Activated CD4-positive, alpha-beta memory T cell treated with anti-CD3 and anti-CD28 coated beads, Interleukin-2, amount 10 ng/mL, durations not matched to agents 7 days and 5 days (primary cell): ENCODE measurements around the gene SLC38A5. TPM values are rescaled to one million over a fixed set of nuclear protein-coding genes. Genes with fewer than 3 reads are reported as not detected.
"Not testable (repeated sequence)": the region's sequence is repeated elsewhere in the genome, so short reads cannot be mapped to it uniquely, and the experiment has no call there.

Experiments used
- CTCF ChIA-PET: fragments of 350-600 bp; sonication (Branson Sonifier 250); formaldehyde crosslinking; loops from one replicate; lab custom pipeline; 2021; ENCODE audit warnings: antibody characterized with exemption, inconsistent platforms; lab: Charles Lee
- POLR2A ChIA-PET: fragments of 350-600 bp; sonication (Branson Sonifier 250); formaldehyde crosslinking; loops from one replicate; lab custom pipeline; 2021; ENCODE audit warnings: antibody characterized with exemption; lab: Charles Lee
- DNase-seq: peaks from one replicate; pipeline ENCODE4 v3.0.0-alpha.2; 2020
- H3K27ac Mint-ChIP-seq: one replicate; pipeline ENCODE4 v1.8.0; 2021; ENCODE audit warnings: mild to moderate bottlenecking, mixed read lengths
- H3K27me3 Mint-ChIP-seq: one replicate; pipeline ENCODE4 v1.8.0; 2021; ENCODE audit warnings: mixed read lengths
- H3K36me3 Mint-ChIP-seq: one replicate; pipeline ENCODE4 v1.8.0; 2021; ENCODE audit warnings: low read depth, mixed read lengths
- H3K4me1 Mint-ChIP-seq: one replicate; pipeline ENCODE4 v1.8.0; 2021; ENCODE audit warnings: mixed read lengths
- H3K4me3 Mint-ChIP-seq: one replicate; pipeline ENCODE4 v1.8.0; 2021; ENCODE audit warnings: mild to moderate bottlenecking, mixed read lengths
- H3K9me3 Mint-ChIP-seq: one replicate; pipeline ENCODE4 v1.8.0; 2021; ENCODE audit warnings: mixed read lengths
- total RNA-seq, 2 experiments: library from RNA; stranded (reverse); gene quantifications; one replicate each; pipeline ENCODE4 v1.2.3, GENCODE V29; 2021

The SLC38A5 gene
- total RNA-seq, 2 experiments from 2014 or later: 76.4 to 82.4 TPM

GRCh38 chrX:48461830-48462229 is 8.2 kb downstream of the SLC38A5 start:
- Mint-ChIP-seq H3K27ac (no peak overlapping the region), H3K4me3 (no peak overlapping the region), H3K9me3 (no peaks in the 10 kb centered on the region), H3K27me3 (no peaks in the 10 kb centered on the region), H3K36me3 (peaks cover 59% of the 10 kb centered on the region), H3K4me1 (peaks cover 33% of the 10 kb centered on the region)
- no peak for DNase-seq
- ChIA-PET CTCF (interaction anchor here (0.9 kb wide), 1 partner anchor 12 kb away, joined by 3 read pairs; no protein-coding TSS in a partner anchor), POLR2A (interaction anchor here (1.0 kb wide), 1 partner anchor 61 kb away, joined by 3 read pairs; no protein-coding TSS in a partner anchor)

GRCh38 chrX:48460606-48461005 is 9.5 kb downstream of the SLC38A5 start:
- peaks cover 48% of the 10 kb centered on the region for H3K36me3 Mint-ChIP-seq
- POLR2A ChIA-PET: no interaction called here
- CTCF ChIA-PET: no interaction called here
- no peaks in the 10 kb centered on the region for H3K9me3 Mint-ChIP-seq
- H3K27me3 Mint-ChIP-seq: no peaks in the 10 kb centered on the region
- DNase-seq: no peak
- no peak overlapping the region for H3K27ac Mint-ChIP-seq
- peaks cover 23% of the 10 kb centered on the region for H3K4me1 Mint-ChIP-seq
- no peak overlapping the region for H3K4me3 Mint-ChIP-seq

GRCh38 chrX:48460031-48460430 is 10.0 kb downstream of the SLC38A5 start:
- Mint-ChIP-seq H3K36me3 (peaks cover 42% of the 10 kb centered on the region), H3K27ac (no peak overlapping the region), H3K4me1 (peaks cover 17% of the 10 kb centered on the region), H3K9me3 (no peaks in the 10 kb centered on the region), H3K4me3 (no peak overlapping the region), H3K27me3 (no peaks in the 10 kb centered on the region)
- POLR2A ChIA-PET: no interaction called here
- no peak for DNase-seq
- CTCF ChIA-PET: no interaction called here

- H3K4me1 Mint-ChIP-seq: peaks cover 14% of the 10 kb centered on the region
- peaks cover 41% of the 10 kb centered on the region for H3K36me3 Mint-ChIP-seq
- no peak for DNase-seq
- no peak overlapping the region for H3K27ac Mint-ChIP-seq
- ChIA-PET CTCF (no interaction called here), POLR2A (no interaction called here)
- H3K9me3 Mint-ChIP-seq: no peaks in the 10 kb centered on the region
- no peaks in the 10 kb centered on the region for H3K27me3 Mint-ChIP-seq
- no peak overlapping the region for H3K4me3 Mint-ChIP-seq
Measured at GRCh38 chrX:48459483-48459882, 10.6 kb downstream of the SLC38A5 start.

- H3K27ac Mint-ChIP-seq: no peak overlapping the region
- DNase-seq: no peak
- peaks cover 7% of the 10 kb centered on the region for H3K4me1 Mint-ChIP-seq
- H3K4me3 Mint-ChIP-seq: no peak overlapping the region
- H3K9me3 Mint-ChIP-seq: no peaks in the 10 kb centered on the region
- H3K27me3 Mint-ChIP-seq: no peaks in the 10 kb centered on the region
- POLR2A ChIA-PET: no interaction called here
- H3K36me3 Mint-ChIP-seq: peaks cover 35% of the 10 kb centered on the region
- CTCF ChIA-PET: no interaction called here
Measured at GRCh38 chrX:48458711-48459110, 11.3 kb downstream of the SLC38A5 start.

- no peak for DNase-seq
- Mint-ChIP-seq H3K4me1 (peaks cover 2% of the 10 kb centered on the region), H3K27me3 (no peaks in the 10 kb centered on the region), H3K27ac (no peak overlapping the region), H3K36me3 (peaks cover 26% of the 10 kb centered on the region), H3K9me3 (no peaks in the 10 kb centered on the region), H3K4me3 (no peak overlapping the region)
- ChIA-PET CTCF (no interaction called here), POLR2A (no interaction called here)
Measured at GRCh38 chrX:48456628-48457331, 13.3 kb downstream of the SLC38A5 start.

GRCh38 chrX:48451708-48452107 is 18.4 kb downstream of the SLC38A5 start:
- no peak for DNase-seq
- Mint-ChIP-seq H3K36me3 (no peaks in the 10 kb centered on the region), H3K27ac (no peak overlapping the region), H3K9me3 (no peaks in the 10 kb centered on the region), H3K4me3 (no peak overlapping the region), H3K4me1 (no peaks in the 10 kb centered on the region), H3K27me3 (no peaks in the 10 kb centered on the region)
- ChIA-PET CTCF (no interaction called here), POLR2A (no interaction called here)

- Mint-ChIP-seq H3K9me3 (no peaks in the 10 kb centered on the region), H3K27ac (no peak overlapping the region), H3K36me3 (no peaks in the 10 kb centered on the region), H3K4me1 (no peaks in the 10 kb centered on the region), H3K27me3 (no peaks in the 10 kb centered on the region), H3K4me3 (no peak overlapping the region)
- CTCF ChIA-PET: no interaction called here
- POLR2A ChIA-PET: no interaction called here
- DNase-seq: no peak
Measured at GRCh38 chrX:48450076-48450475, 20.0 kb downstream of the SLC38A5 start.

- H3K4me1 Mint-ChIP-seq, H3K36me3 Mint-ChIP-seq, H3K4me3 Mint-ChIP-seq, POLR2A ChIA-PET, DNase-seq, H3K9me3 Mint-ChIP-seq, H3K27ac Mint-ChIP-seq, H3K27me3 Mint-ChIP-seq, CTCF ChIA-PET: not testable (repeated sequence)
Measured at GRCh38 chrX:48447201-48447600, 22.9 kb downstream of the SLC38A5 start.

- POLR2A ChIA-PET, H3K9me3 Mint-ChIP-seq, CTCF ChIA-PET, H3K27me3 Mint-ChIP-seq, H3K4me3 Mint-ChIP-seq: not testable (repeated sequence)
- peaks cover 19% of the 10 kb centered on the region for H3K36me3 Mint-ChIP-seq
- H3K27ac Mint-ChIP-seq: peak overlapping the region; percentile 44
- DNase-seq: peak; percentile 50
- H3K4me1 Mint-ChIP-seq: peaks cover 16% of the 10 kb centered on the region
Measured at GRCh38 chrX:48433713-48434112, 36.3 kb downstream of the SLC38A5 start.

GRCh38 chrX:48430166-48430565 is 39.9 kb downstream of the SLC38A5 start:
- DNase-seq, POLR2A ChIA-PET, H3K27me3 Mint-ChIP-seq, H3K4me3 Mint-ChIP-seq, H3K9me3 Mint-ChIP-seq, CTCF ChIA-PET, H3K27ac Mint-ChIP-seq: not testable (repeated sequence)
- peaks cover 19% of the 10 kb centered on the region for H3K4me1 Mint-ChIP-seq
- H3K36me3 Mint-ChIP-seq: peaks cover 14% of the 10 kb centered on the region

GRCh38 chrX:48429606-48430005 is 40.5 kb downstream of the SLC38A5 start:
- DNase-seq, POLR2A ChIA-PET, H3K27ac Mint-ChIP-seq, H3K4me3 Mint-ChIP-seq, CTCF ChIA-PET, H3K27me3 Mint-ChIP-seq, H3K9me3 Mint-ChIP-seq: not testable (repeated sequence)
- Mint-ChIP-seq H3K36me3 (peaks cover 11% of the 10 kb centered on the region), H3K4me1 (peaks cover 19% of the 10 kb centered on the region)

- CTCF ChIA-PET, H3K4me1 Mint-ChIP-seq, H3K27ac Mint-ChIP-seq, H3K4me3 Mint-ChIP-seq, POLR2A ChIA-PET, H3K9me3 Mint-ChIP-seq, H3K36me3 Mint-ChIP-seq, DNase-seq, H3K27me3 Mint-ChIP-seq: not testable (repeated sequence)
Measured at GRCh38 chrX:48427027-48427716, 42.9 kb downstream of the SLC38A5 start.

GRCh38 chrX:48411860-48412259 is 58.2 kb downstream of the SLC38A5 start, which contains the start of gene SSX4B:
SSX4B (minus strand) TSS chrX:48411960; CDS start chrX:48411372, 588 bp downstream.
- H3K27me3 Mint-ChIP-seq, CTCF ChIA-PET, H3K36me3 Mint-ChIP-seq, H3K9me3 Mint-ChIP-seq, POLR2A ChIA-PET, H3K4me3 Mint-ChIP-seq, DNase-seq, H3K4me1 Mint-ChIP-seq, H3K27ac Mint-ChIP-seq: not testable (repeated sequence)
